Natural killer cell treated with Interleukin-12 subunit alpha and Interleukin-12 subunit beta and Interleukin-15 and Interleukin-18, amount 100 ng/mL, for 72 hours (primary cell): ENCODE measurements around the gene ZMAT1. TPM values are rescaled to one million over a fixed set of nuclear protein-coding genes. Genes with fewer than 3 reads are reported as not detected.

ENCODE experiments used
- total RNA-seq, 2 donors: library from RNA; stranded (reverse); gene quantifications; one replicate each; pipeline ENCODE4 v1.2.3, GENCODE V29; 2022

ZMAT1 gene
- total RNA-seq, 2 donors from 2014 or later, result 1.4 to 2.1 TPM

Other genes with a start within 250 kb of the ZMAT1 start
- not detected for gene TCEAL2, start 193.7 kb upstream of the ZMAT1 start, total RNA-seq
- not detected for gene TCEAL6, start 210.5 kb upstream of the ZMAT1 start, total RNA-seq
- 1 to 10 TPM; 1.8 to 3.0 TPM for gene BEX5, start 223.9 kb upstream of the ZMAT1 start, total RNA-seq